ENCODE measurements around the gene SLC16A10. TPM values are rescaled to one million over a fixed set of nuclear protein-coding genes. Genes with fewer than 3 reads are reported as not detected.

SLC16A10 gene
- total RNA-seq, 4 donors from 2014 or later, result under 0.01 to 3.8 (median 1.2) TPM; not detected in 1

DNA sequence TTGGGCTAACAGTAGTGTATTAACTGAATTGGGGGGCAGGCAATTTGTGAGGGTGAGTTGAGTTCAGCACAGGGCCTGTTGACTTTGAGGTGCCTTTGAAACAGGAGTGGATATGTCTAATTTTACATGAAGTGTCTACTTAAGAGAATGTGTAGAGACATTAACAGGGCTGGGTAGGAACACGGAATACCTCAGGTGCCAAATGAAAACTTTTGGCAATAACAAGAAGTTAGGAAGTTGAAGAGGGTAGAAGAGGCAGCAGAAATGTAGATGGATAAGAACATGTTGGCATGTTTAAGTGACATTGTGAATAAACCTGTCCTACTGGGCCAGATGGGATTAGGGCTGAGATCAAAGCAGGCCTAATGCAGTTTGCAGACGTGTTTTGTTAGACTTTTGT, 117.0 kb downstream of the SLC16A10 start:
- Histone ChIP-seq H3K4me3 (no peak overlapping the region), H3K27ac (no peak overlapping the region), H3K36me3 (no peaks in the 10 kb centered on the region), H3K4me1 (no peaks in the 10 kb centered on the region), H3K27me3 (no peaks in the 10 kb centered on the region), H3K9me3 (no peaks in the 10 kb centered on the region)
- DNase-seq, result no peak
- intact Hi-C loops (cut with DNase I; ENCODE audit: low total_unique reads), result no loop called here
- TF ChIP-seq, protein P1, sequence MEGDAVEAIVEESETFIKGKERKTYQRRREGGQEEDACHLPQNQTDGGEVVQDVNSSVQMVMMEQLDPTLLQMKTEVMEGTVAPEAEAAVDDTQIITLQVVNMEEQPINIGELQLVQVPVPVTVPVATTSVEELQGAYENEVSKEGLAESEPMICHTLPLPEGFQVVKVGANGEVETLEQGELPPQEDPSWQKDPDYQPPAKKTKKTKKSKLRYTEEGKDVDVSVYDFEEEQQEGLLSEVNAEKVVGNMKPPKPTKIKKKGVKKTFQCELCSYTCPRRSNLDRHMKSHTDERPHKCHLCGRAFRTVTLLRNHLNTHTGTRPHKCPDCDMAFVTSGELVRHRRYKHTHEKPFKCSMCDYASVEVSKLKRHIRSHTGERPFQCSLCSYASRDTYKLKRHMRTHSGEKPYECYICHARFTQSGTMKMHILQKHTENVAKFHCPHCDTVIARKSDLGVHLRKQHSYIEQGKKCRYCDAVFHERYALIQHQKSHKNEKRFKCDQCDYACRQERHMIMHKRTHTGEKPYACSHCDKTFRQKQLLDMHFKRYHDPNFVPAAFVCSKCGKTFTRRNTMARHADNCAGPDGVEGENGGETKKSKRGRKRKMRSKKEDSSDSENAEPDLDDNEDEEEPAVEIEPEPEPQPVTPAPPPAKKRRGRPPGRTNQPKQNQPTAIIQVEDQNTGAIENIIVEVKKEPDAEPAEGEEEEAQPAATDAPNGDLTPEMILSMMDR (IDR thresholded peaks at IDR 0.05), result no peak
- no peak for TF ChIP-seq POLR2A (IDR thresholded peaks at IDR 0.05)

DNA sequence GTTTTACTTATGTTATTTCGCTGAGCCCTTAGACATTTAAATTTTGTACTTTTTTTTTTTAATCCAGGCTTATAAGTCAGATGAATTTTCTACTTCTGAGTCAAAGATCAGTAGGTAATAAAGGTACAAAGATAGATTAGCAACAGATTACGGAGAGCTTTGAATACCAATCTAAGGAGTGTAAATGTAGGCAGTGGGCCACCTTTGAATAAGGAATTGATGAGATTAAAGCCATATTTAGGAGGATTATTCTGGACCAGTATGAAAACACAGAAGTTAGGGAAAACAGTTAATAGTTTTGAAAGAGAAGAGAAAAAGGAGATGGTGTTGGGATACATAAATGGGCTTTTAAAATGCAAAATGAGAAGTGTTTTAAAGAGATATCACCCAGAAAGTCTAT, 117.6 kb downstream of the SLC16A10 start:
- TF ChIP-seq, protein P1 (IDR thresholded peaks at IDR 0.05), result no peak
- no peak for TF ChIP-seq POLR2A (IDR thresholded peaks at IDR 0.05)
- DNase-seq, result no peak
- no peaks in the 10 kb centered on the region for H3K4me1 ChIP-seq
- H3K4me3 ChIP-seq, result no peak overlapping the region
- intact Hi-C loops (cut with DNase I; ENCODE audit: low total_unique reads), result no loop called here
- no peak overlapping the region for H3K27ac ChIP-seq
- no peaks in the 10 kb centered on the region for H3K36me3 ChIP-seq
- H3K27me3 ChIP-seq, result no peaks in the 10 kb centered on the region
- no peaks in the 10 kb centered on the region for H3K9me3 ChIP-seq

DNA sequence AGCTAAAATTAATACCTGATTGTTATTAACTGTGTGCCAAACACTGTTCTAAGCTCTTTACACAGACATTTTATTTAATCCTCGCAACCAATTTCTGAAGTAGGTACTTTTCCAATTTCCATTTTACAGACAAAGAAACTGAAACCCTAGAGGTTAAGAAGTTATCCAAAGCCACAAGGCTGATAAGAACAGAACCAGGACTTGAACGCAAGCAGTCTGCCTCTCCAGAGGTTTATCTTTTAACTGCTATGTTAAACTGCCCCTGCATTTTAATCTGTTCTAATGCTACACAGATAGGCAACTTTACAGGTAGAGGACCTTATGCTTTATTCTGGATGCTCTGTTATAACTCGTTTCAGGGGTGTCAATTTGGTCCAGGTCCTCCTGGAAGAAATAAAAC, 118.2 kb downstream of the SLC16A10 start:
- intact Hi-C loops (cut with DNase I; ENCODE audit: low total_unique reads), result no loop called here
- H3K9me3 ChIP-seq, result no peaks in the 10 kb centered on the region
- no peaks in the 10 kb centered on the region for H3K27me3 ChIP-seq
- no peaks in the 10 kb centered on the region for H3K4me1 ChIP-seq
- H3K36me3 ChIP-seq, result no peaks in the 10 kb centered on the region
- no peak overlapping the region for H3K4me3 ChIP-seq
- no peak overlapping the region for H3K27ac ChIP-seq
- no peak for TF ChIP-seq POLR2A (IDR thresholded peaks at IDR 0.05)
- TF ChIP-seq, protein P1 (IDR thresholded peaks at IDR 0.05), result no peak
- DNase-seq, result no peak

DNA sequence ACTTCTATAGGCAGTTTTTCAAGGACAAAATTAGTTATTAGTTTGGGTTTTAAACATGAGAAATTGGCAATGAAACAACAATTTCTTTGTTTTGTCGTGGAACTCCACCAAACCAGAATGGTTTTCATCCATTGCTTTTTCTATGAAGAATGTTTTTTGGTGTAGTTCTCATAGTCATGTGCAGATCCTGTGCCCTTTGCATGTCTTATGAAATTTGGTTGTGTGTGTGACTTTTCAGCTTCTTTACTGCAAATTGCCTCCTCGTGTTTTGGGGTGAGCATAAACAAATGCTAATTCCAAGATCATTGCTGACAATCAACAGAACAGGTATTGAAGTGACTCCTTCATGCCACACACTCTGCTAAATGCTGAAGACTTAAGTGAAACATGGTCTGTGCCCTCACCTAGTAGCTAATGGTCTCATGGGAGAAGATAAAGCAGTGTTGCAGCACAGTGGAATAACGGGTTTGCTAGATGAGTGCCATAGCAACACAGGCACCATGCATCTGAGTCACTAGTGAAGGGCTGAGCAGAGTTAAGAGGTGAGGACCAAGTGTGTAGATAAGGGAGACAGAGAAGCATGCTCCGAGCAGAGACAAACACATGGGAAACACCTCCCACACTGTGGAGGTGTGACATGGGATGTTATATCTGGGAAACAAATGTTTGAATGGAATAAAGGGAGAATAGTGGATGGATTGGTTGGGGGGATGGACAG, 120.0 kb downstream of the SLC16A10 start:
- no peak overlapping the region for H3K27ac ChIP-seq
- no peaks in the 10 kb centered on the region for H3K36me3 ChIP-seq
- TF ChIP-seq, protein P1 (IDR thresholded peaks at IDR 0.05), result no peak
- TF ChIP-seq POLR2A (IDR thresholded peaks at IDR 0.05), result no peak
- no peak overlapping the region for H3K4me3 ChIP-seq
- DNase-seq, result no peak
- H3K9me3 ChIP-seq, result no peaks in the 10 kb centered on the region
- no peaks in the 10 kb centered on the region for H3K27me3 ChIP-seq
- intact Hi-C loops (cut with DNase I; ENCODE audit: low total_unique reads), result no loop called here
- no peaks in the 10 kb centered on the region for H3K4me1 ChIP-seq

DNA sequence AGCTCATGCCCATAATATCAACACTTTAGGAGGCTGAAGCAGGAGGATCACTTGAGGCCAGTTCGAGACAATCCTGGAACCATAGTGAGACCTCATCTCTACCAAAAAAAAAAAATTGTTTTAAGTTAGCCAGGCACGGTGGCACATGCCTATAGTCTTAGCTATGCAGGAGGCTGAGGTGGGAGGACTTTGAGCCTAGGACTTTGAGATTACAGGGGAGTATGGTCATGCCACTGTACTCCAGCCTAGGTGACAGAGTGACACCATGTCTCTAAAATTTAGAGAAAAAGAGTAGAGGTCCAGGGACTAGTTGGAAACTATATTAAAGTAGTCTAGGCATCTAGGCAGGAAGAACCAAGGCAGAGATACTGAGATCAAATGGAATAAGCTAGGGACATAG, 121.6 kb downstream of the SLC16A10 start:
- Histone ChIP-seq H3K27ac (no peak overlapping the region), H3K9me3 (no peaks in the 10 kb centered on the region), H3K36me3 (no peaks in the 10 kb centered on the region), H3K27me3 (no peaks in the 10 kb centered on the region), H3K4me1 (no peaks in the 10 kb centered on the region), H3K4me3 (no peak overlapping the region)
- DNase-seq, result no peak
- TF ChIP-seq, protein P1 (IDR thresholded peaks at IDR 0.05), result no peak
- TF ChIP-seq POLR2A (IDR thresholded peaks at IDR 0.05), result no peak
- intact Hi-C loops (cut with DNase I; ENCODE audit: low total_unique reads), result no loop called here
